Liver (tissue), 3 donors: ENCODE data around the gene PHF20.

Experiments used
- CTCF ChIP-seq: fragments of 150-350 bp; IDR thresholded peaks from 2 replicates; pipeline ENCODE4 v1.5.1; 2017; ENCODE audit warnings: improper control_type of control experiment, low read depth, low read length; ENCODE audit not compliant: missing input control
- EGR1 ChIP-seq, 2 donors: IDR thresholded peaks; 2 replicates each; pipeline ENCODE4 v1.6.1; 2016 to 2018; ENCODE audit warnings: antibody characterized with exemption in 2 of 2, low read depth in 2 of 2
- HNF4A ChIP-seq, 2 donors: conservative IDR thresholded peaks; 2 replicates each; pipeline ENCODE4 v1.6.1; 2016; ENCODE audit warnings: antibody characterized with exemption in 2 of 2, mild to moderate bottlenecking in 2 of 2
- MAX ChIP-seq: IDR thresholded peaks from 2 replicates; pipeline ENCODE4 v1.6.1; 2016; ENCODE audit warnings: antibody characterized with exemption
- RAD21 ChIP-seq, 2 donors: IDR thresholded peaks; 2 replicates each; pipeline ENCODE4 v1.6.1; 2016; ENCODE audit warnings: antibody characterized with exemption in 2 of 2, mild to moderate bottlenecking in 2 of 2
- REST ChIP-seq: IDR thresholded peaks from 2 replicates; pipeline ENCODE4 v1.6.1; 2016; ENCODE audit warnings: antibody characterized with exemption, mild to moderate bottlenecking
- RXRA ChIP-seq, 2 donors: IDR thresholded peaks; 2 replicates each; pipeline ENCODE4 v1.6.1; 2017 to 2018; ENCODE audit warnings: antibody characterized with exemption in 2 of 2, mild to moderate bottlenecking in 1 of 2
- SP1 ChIP-seq: IDR thresholded peaks from 2 replicates; pipeline ENCODE4 v1.6.1; 2018; ENCODE audit warnings: antibody characterized with exemption, mild to moderate bottlenecking
- TAF1 ChIP-seq: conservative IDR thresholded peaks from 2 replicates; pipeline ENCODE4 v1.6.1; 2016; ENCODE audit warnings: antibody characterized with exemption, mild to moderate bottlenecking
- YY1 ChIP-seq: IDR thresholded peaks from 2 replicates; pipeline ENCODE4 v1.6.1; 2016; ENCODE audit warnings: antibody characterized with exemption, mild to moderate bottlenecking
- ZBTB33 ChIP-seq: IDR thresholded peaks from 2 replicates; pipeline ENCODE4 v1.6.1; 2016; ENCODE audit warnings: antibody characterized with exemption
- donor health status: healthy.
- donor health status: healthy.

- TF ChIP-seq REST (no peak), RAD21 (IDR thresholded peaks at IDR 0.05) (no peak), CTCF (peak; percentile 7), HNF4A (conservative IDR thresholded peaks at IDR 0.05) (no peak), YY1 (peak; percentile 54), RXRA (IDR thresholded peaks at IDR 0.05) (peak in 1 of 2 donors; percentile 31), EGR1 (IDR thresholded peaks at IDR 0.05; ENCODE audit: low read depth in 2 of 2) (no peak), MAX (peak; percentile 64), SP1 (peak; percentile 93), TAF1 (no peak), ZBTB33 (no peak)
Observed at GRCh38 chr20:35771689-35772562, at the start of gene PHF20.
